MCF 10A (cell line): ENCODE measurements around the gene BTBD10. TPM values are rescaled to one million over a fixed set of nuclear protein-coding genes. Genes with fewer than 3 reads are reported as not detected.
A peak's percentile ranks its signal among the peaks of the same experiment; 100 is the strongest.

Experiments
- Bru-seq: library from RNA; stranded (reverse); fragments of 400-500 nt; gene quantifications from one replicate; lab custom pipeline; 2021; lab: Mats Ljungman, UMichigan
- BruChase-seq, 2 experiments: library from RNA; stranded (reverse); fragments of 400-500 nt; gene quantifications; one replicate each; lab custom pipeline; 2021; lab: Mats Ljungman, UMichigan
- BruUV-seq: library from RNA; stranded (reverse); fragments of 400-500 nt; replicated peaks from 2 replicates; lab custom pipeline; 2021; lab: Mats Ljungman, UMichigan
- CTCF ChIA-PET: fragments of 300-600 bp; sonication (Branson Sonifier 250); formaldehyde crosslinking; extraction: SDS; loops from one replicate; lab custom pipeline; 2021; ENCODE audit warnings: antibody characterized with exemption, inconsistent platforms; lab: Yijun Ruan, JAX
- POLR2A ChIA-PET: fragments of 300-600, 350-650 bp; sonication (Branson Sonifier 250); formaldehyde crosslinking; extraction: SDS; loops from one replicate; lab custom pipeline; 2020; ENCODE audit warnings: antibody characterized with exemption, inconsistent platforms; lab: Yijun Ruan, JAX
- DNase-seq: peaks from one replicate; pipeline ENCODE4 v3.0.0-alpha.2; 2018; ENCODE audit not compliant: unreplicated experiment
- H3K27ac Mint-ChIP-seq: one replicate; pipeline ENCODE4 v1.8.0; 2022; ENCODE audit warnings: mild to moderate bottlenecking, low read depth, mixed read lengths; ENCODE audit not compliant: unreplicated experiment
- H3K27me3 Mint-ChIP-seq: one replicate; pipeline ENCODE4 v1.8.0; 2022; ENCODE audit warnings: mixed read lengths; ENCODE audit not compliant: insufficient read depth, unreplicated experiment
- H3K36me3 Mint-ChIP-seq: one replicate; pipeline ENCODE4 v1.8.0; 2022; ENCODE audit warnings: mild to moderate bottlenecking, moderate library complexity, mixed read lengths; ENCODE audit not compliant: insufficient read depth, unreplicated experiment
- H3K4me1 Mint-ChIP-seq: one replicate; pipeline ENCODE4 v1.8.0; 2022; ENCODE audit warnings: mixed read lengths; ENCODE audit not compliant: insufficient read depth, unreplicated experiment
- H3K4me3 Mint-ChIP-seq: one replicate; pipeline ENCODE4 v1.8.0; 2022; ENCODE audit warnings: mild to moderate bottlenecking, moderate library complexity, mixed read lengths; ENCODE audit not compliant: unreplicated experiment
- H3K9me3 Mint-ChIP-seq: one replicate; pipeline ENCODE4 v1.8.0; 2022; ENCODE audit warnings: mixed read lengths; ENCODE audit not compliant: unreplicated experiment
- intact Hi-C: fragments of 100-400 bp; cut with micrococcal nuclease; formaldehyde crosslinking; loops from 2 replicates; pipeline ENCODE4 v1.14.1; 2022
- long read RNA-seq: library from polyadenylated mRNA; stranded (forward); transcript quantifications from one replicate; pipeline ENCODE4 v2.0.0, GENCODE V29; 2022
- total RNA-seq: library from RNA; stranded (reverse); gene quantifications from 2 replicates; pipeline ENCODE4 v1.2.3, GENCODE V29; 2022
- TF ChIP-seq, protein P1 (sequence below): fragments of 200-600 bp; IDR thresholded peaks from one replicate; pipeline ENCODE4 v1.8.0; 2022; ENCODE audit warnings: antibody characterized with exemption, mild to moderate bottlenecking; ENCODE audit not compliant: unreplicated experiment

The BTBD10 gene
- total RNA-seq (38.3 and 42.2 TPM in 2 replicates), Bru-seq, nascent RNA (percentile 88 among the genes with signal in this experiment), BruChase-seq, experiment 1, labeled RNA remaining after a 6-hour chase (percentile 75 among the genes with signal in this experiment), BruChase-seq, experiment 2, labeled RNA remaining after a 2-hour chase (percentile 82 among the genes with signal in this experiment)
- long read RNA-seq, transcript BTBD10-208 (8 exons, 1,662 nt) = major isoform, 48 of 119 reads
- long read RNA-seq, transcript BTBD10-201 (9 exons, 2,504 nt) = major isoform, 48 of 119 reads
- long read RNA-seq, partial matches to known transcripts = 4 of 119 reads
- long read RNA-seq, other reads (novel, unspliced or antisense) = 18 of 119 reads

GRCh38 chr11:13462901-13463778, at the start of gene BTBD10:
Gene BTBD10, minus strand, starts transcription at chr11:13463222. Its CDS starts 18,098 bp downstream, at chr11:13445124.
- Mint-ChIP-seq H3K4me3 (peak within 1 kb of the TSS; percentile 99), H3K4me1 (peaks cover 25% of the 10 kb centered on the region), H3K36me3 (peaks cover 18% of the 10 kb centered on the region), H3K9me3 (no peaks in the 10 kb centered on the region), H3K27ac (peak within 1 kb of the TSS; percentile 96), H3K27me3 (no peaks in the 10 kb centered on the region)
- CTCF ChIA-PET = interaction anchor here (0.7 to 7.3 kb wide), 10 partner anchors 10 to 794 kb away, joined by 3 to 82 read pairs (median 4); no protein-coding TSS in a partner anchor
- TF ChIP-seq, protein P1, sequence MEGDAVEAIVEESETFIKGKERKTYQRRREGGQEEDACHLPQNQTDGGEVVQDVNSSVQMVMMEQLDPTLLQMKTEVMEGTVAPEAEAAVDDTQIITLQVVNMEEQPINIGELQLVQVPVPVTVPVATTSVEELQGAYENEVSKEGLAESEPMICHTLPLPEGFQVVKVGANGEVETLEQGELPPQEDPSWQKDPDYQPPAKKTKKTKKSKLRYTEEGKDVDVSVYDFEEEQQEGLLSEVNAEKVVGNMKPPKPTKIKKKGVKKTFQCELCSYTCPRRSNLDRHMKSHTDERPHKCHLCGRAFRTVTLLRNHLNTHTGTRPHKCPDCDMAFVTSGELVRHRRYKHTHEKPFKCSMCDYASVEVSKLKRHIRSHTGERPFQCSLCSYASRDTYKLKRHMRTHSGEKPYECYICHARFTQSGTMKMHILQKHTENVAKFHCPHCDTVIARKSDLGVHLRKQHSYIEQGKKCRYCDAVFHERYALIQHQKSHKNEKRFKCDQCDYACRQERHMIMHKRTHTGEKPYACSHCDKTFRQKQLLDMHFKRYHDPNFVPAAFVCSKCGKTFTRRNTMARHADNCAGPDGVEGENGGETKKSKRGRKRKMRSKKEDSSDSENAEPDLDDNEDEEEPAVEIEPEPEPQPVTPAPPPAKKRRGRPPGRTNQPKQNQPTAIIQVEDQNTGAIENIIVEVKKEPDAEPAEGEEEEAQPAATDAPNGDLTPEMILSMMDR = no peak
- peak; percentile 95 for DNase-seq
- POLR2A ChIA-PET = interaction anchor here (0.6 to 5.4 kb wide), 32 partner anchors 8 to 303 kb away, joined by 3 to 148 read pairs (median 4); partner anchors contain the start of gene FAR1
- BruUV-seq = TSS peak; percentile 92
- intact Hi-C loops = loop anchor here (1.0 to 10.0 kb wide), 3 partner anchors 108 to 248 kb away; no protein-coding TSS in a partner anchor

GRCh38 chr11:13503393-13503792, 40.4 kb upstream of the BTBD10 start:
- POLR2A ChIA-PET = no interaction called here
- H3K27me3 Mint-ChIP-seq = peaks cover 33% of the 10 kb centered on the region
- H3K4me3 Mint-ChIP-seq = no peak overlapping the region
- no peaks in the 10 kb centered on the region for H3K4me1 Mint-ChIP-seq
- no peak for DNase-seq
- no peaks in the 10 kb centered on the region for H3K9me3 Mint-ChIP-seq
- no peak overlapping the region for H3K27ac Mint-ChIP-seq
- intact Hi-C loops = no loop called here
- TF ChIP-seq, protein P1 = no peak
- CTCF ChIA-PET = interaction anchor here (0.6 kb wide), 2 partner anchors 289 to 569 kb away, joined by 3 to 4 read pairs; no protein-coding TSS in a partner anchor
- no peaks in the 10 kb centered on the region for H3K36me3 Mint-ChIP-seq
- no TSS peak for BruUV-seq

DNA sequence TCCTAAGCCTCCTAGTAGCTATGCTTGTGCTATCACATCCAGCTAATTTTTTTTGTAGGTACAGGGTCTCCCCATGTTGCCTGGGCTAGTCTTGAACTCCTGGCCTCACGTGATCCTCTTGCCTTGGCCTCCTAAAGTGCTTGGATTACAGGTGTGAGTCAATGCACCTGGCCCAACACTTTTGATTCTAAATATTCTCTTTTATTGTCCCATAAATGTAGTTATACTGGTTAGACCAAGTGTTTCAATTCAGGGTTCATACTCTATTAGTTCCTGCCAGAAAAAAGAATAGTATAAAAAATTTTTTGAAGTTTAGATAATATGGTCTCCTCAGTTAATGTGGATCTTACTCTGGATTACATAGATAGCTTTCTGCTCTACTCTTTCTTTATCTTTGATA, 39.5 kb upstream of the BTBD10 start:
- ChIA-PET POLR2A (no interaction called here), CTCF (interaction anchor here (0.6 to 0.8 kb wide), 2 partner anchors 37 to 568 kb away, joined by 3 read pairs; no protein-coding TSS in a partner anchor)
- no peak overlapping the region for H3K4me3 Mint-ChIP-seq
- no peaks in the 10 kb centered on the region for H3K36me3 Mint-ChIP-seq
- DNase-seq = no peak
- peaks cover 42% of the 10 kb centered on the region for H3K27me3 Mint-ChIP-seq
- H3K4me1 Mint-ChIP-seq = no peaks in the 10 kb centered on the region
- TF ChIP-seq, protein P1 = no peak
- BruUV-seq = no TSS peak
- no peaks in the 10 kb centered on the region for H3K9me3 Mint-ChIP-seq
- H3K27ac Mint-ChIP-seq = no peak overlapping the region
- intact Hi-C loops = no loop called here

DNA sequence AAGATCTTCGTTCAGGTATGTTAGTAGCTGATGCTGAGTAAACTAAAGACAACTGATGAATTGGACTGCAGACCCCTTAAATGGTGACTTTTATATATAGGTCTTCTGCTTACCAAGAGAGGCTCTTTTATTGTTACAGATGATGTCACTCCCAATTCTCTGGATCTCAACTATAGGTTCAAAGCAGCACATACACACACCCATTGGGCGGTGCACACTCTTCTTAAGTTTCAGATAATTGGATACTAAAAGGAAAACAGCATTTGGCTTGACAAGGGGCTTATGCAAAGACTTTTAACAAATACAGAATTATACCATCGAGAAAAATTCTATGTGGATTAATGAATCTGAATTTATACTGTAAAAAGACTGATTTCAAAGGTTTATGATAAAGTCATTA, 32.9 kb upstream of the BTBD10 start, which contains the start of gene PTH:
PTH (minus strand) TSS at position 69 of the 400 bp plus-strand sequence. CDS start 3,142 bp downstream, outside the sequence.
- H3K27me3 Mint-ChIP-seq = peaks cover 67% of the 10 kb centered on the region
- DNase-seq = no peak
- H3K36me3 Mint-ChIP-seq = no peaks in the 10 kb centered on the region
- H3K27ac Mint-ChIP-seq = no peak within 1 kb of the TSS
- no TSS peak for BruUV-seq
- intact Hi-C loops = no loop called here
- no peak within 1 kb of the TSS for H3K4me3 Mint-ChIP-seq
- no peaks in the 10 kb centered on the region for H3K4me1 Mint-ChIP-seq
- TF ChIP-seq, protein P1 = no peak
- CTCF ChIA-PET = no interaction called here
- POLR2A ChIA-PET = no interaction called here
- no peaks in the 10 kb centered on the region for H3K9me3 Mint-ChIP-seq
